IMR-90 (cell line): ENCODE results near the gene RALGPS2. TPM values are rescaled to one million over a fixed set of nuclear protein-coding genes. Genes with fewer than 3 reads are reported as not detected.

Experiments
- ATAC-seq: fragments of 200-7000 bp; cut with Tn5 transposase; 2 replicates; pipeline ENCODE4 v1.9.1; 2020; ENCODE audit warnings: low read depth, mild to moderate bottlenecking, moderate library complexity
- BruUV-seq: library from RNA; stranded (reverse); fragments of 400-500 nt; replicated peaks from 2 replicates; lab custom pipeline; 2021; lab: Mats Ljungman, UMichigan
- CTCF ChIA-PET: fragments of 300-600 bp; formaldehyde crosslinking; extraction: SDS; loops from one replicate; lab custom pipeline; 2021; ENCODE audit warnings: antibody characterized with exemption; lab: Yijun Ruan, JAX
- POLR2A ChIA-PET: fragments of 300-600 bp; sonication (Branson Sonifier 250); formaldehyde crosslinking; loops from one replicate; lab custom pipeline; 2022; ENCODE audit warnings: antibody characterized with exemption; ENCODE audit not compliant: unreplicated experiment; lab: Charles Lee
- DNase-seq: peaks from one replicate; pipeline ENCODE4 v3.0.0; 2013
- H2AFZ ChIP-seq: replicated peaks from 2 replicates; pipeline ENCODE3; 2013; ENCODE audit warnings: low read length, mild to moderate bottlenecking; ENCODE audit not compliant: poor library complexity
- H2AK5ac ChIP-seq: 2 replicates; pipeline ENCODE4 v1.6.1; 2013; ENCODE audit warnings: low read depth, low read length, inconsistent platforms
- H2AK9ac ChIP-seq: replicated peaks from 2 replicates; pipeline ENCODE3; 2013; ENCODE audit warnings: mild to moderate bottlenecking, low read depth, low read length, moderate library complexity; ENCODE audit not compliant: poor library complexity
- H2BK120ac ChIP-seq: 2 replicates; pipeline ENCODE4 v1.6.1; 2013; ENCODE audit warnings: low read depth, low read length, inconsistent platforms
- H2BK15ac ChIP-seq: 3 replicates; pipeline ENCODE4 v1.6.1; 2013; ENCODE audit warnings: low read depth, low read length, inconsistent platforms
- H2BK20ac ChIP-seq: 2 replicates; pipeline ENCODE4 v1.6.1; 2013; ENCODE audit warnings: low read depth, mild to moderate bottlenecking, inconsistent platforms, low read length, moderate library complexity
- H2BK5ac ChIP-seq: 2 replicates; pipeline ENCODE4 v1.6.1; 2013; ENCODE audit warnings: mild to moderate bottlenecking, low read depth, low read length, inconsistent platforms; ENCODE audit not compliant: poor library complexity, severe bottlenecking
- H3K14ac ChIP-seq: replicated peaks from 2 replicates; pipeline ENCODE4 v1.6.1; 2013; ENCODE audit warnings: low read depth, low read length, inconsistent platforms
- H3K18ac ChIP-seq: 2 replicates; pipeline ENCODE4 v1.6.1; 2013; ENCODE audit warnings: low read depth, low read length, control low read depth
- H3K23ac ChIP-seq: 2 replicates; pipeline ENCODE4 v1.6.1; 2013; ENCODE audit warnings: low read depth, low read length, inconsistent platforms
- H3K27ac ChIP-seq: 2 replicates; pipeline ENCODE4 v1.5.1; 2013; ENCODE audit warnings: mild to moderate bottlenecking, control low read depth, low read length; ENCODE audit not compliant: insufficient read depth
- H3K27me3 ChIP-seq: 2 replicates; pipeline ENCODE4 v1.6.1; 2013; ENCODE audit warnings: low read length; ENCODE audit not compliant: control insufficient read depth, insufficient read depth
- H3K36me3 ChIP-seq: 2 replicates; pipeline ENCODE4 v1.6.1; 2013; ENCODE audit warnings: low read length, mixed read lengths; ENCODE audit not compliant: control insufficient read depth, insufficient read depth
- H3K4ac ChIP-seq: 2 replicates; pipeline ENCODE4 v1.6.1; 2013; ENCODE audit warnings: low read depth, low read length, inconsistent platforms
- H3K4me1 ChIP-seq: 2 replicates; pipeline ENCODE4 v1.6.1; 2013; ENCODE audit warnings: low read length, mixed read lengths; ENCODE audit not compliant: control insufficient read depth, insufficient read depth
- H3K4me2 ChIP-seq: 2 replicates; pipeline ENCODE4 v1.6.1; 2013; ENCODE audit warnings: low read depth, mild to moderate bottlenecking, control low read depth, low read length, moderate library complexity
- H3K4me3 ChIP-seq: 2 replicates; pipeline ENCODE4 v1.5.1; 2013; ENCODE audit warnings: low read depth, mild to moderate bottlenecking, control low read depth, low read length, moderate library complexity; ENCODE audit not compliant: insufficient read depth
- H3K56ac ChIP-seq: 2 replicates; pipeline ENCODE4 v1.6.1; 2013; ENCODE audit warnings: low read length, inconsistent platforms; ENCODE audit not compliant: insufficient read depth; ENCODE audit errors: extremely low read depth
- H3K79me1 ChIP-seq, 2 experiments: 2 replicates each; pipeline ENCODE4 v1.6.1; 2013; ENCODE audit warnings: low read length in 2 of 2, inconsistent platforms in 1 of 2, low read depth in 1 of 2
- H3K9ac ChIP-seq: 2 replicates; pipeline ENCODE4 v1.6.1; 2013; ENCODE audit warnings: low read depth, low read length, control low read depth
- H3K9me1 ChIP-seq: 2 replicates; pipeline ENCODE4 v1.6.1; 2013; ENCODE audit warnings: low read length, inconsistent platforms; ENCODE audit not compliant: insufficient read depth
- H3K9me3 ChIP-seq: 2 replicates; pipeline ENCODE4 v1.6.1; 2013; ENCODE audit warnings: low read length; ENCODE audit not compliant: control insufficient read depth, insufficient read depth
- H4K20me1 ChIP-seq: 2 replicates; pipeline ENCODE4 v1.6.1; 2013; ENCODE audit warnings: low read length, inconsistent platforms; ENCODE audit not compliant: insufficient read depth
- H4K5ac ChIP-seq: 2 replicates; pipeline ENCODE4 v1.6.1; 2013; ENCODE audit warnings: mild to moderate bottlenecking, low read depth, low read length, control low read depth
- H4K8ac ChIP-seq, 2 experiments: 2 replicates each; pipeline ENCODE4 v1.6.1; 2013; ENCODE audit warnings: low read depth in 2 of 2, low read length in 2 of 2, control low read depth in 1 of 2, inconsistent platforms in 1 of 2
- H4K91ac ChIP-seq: 2 replicates; pipeline ENCODE4 v1.6.1; 2013; ENCODE audit warnings: low read depth, low read length, inconsistent platforms; ENCODE audit not compliant: insufficient read depth
- CEBPB ChIP-seq: IDR thresholded peaks from 2 replicates; pipeline ENCODE4 v1.6.1; 2012; ENCODE audit warnings: low read depth, low read length, improper control_type of control experiment
- CHD1 ChIP-seq: IDR thresholded peaks from 2 replicates; pipeline ENCODE4 v1.6.1; 2012; ENCODE audit warnings: low read depth, low read length, improper control_type of control experiment
- MAFK ChIP-seq: IDR thresholded peaks from 2 replicates; pipeline ENCODE4 v1.6.1; 2012; ENCODE audit warnings: low read depth, low read length, improper control_type of control experiment
- MAZ ChIP-seq: IDR thresholded peaks from 2 replicates; pipeline ENCODE4 v1.6.1; 2012; ENCODE audit warnings: low read depth, mild to moderate bottlenecking, low read length, improper control_type of control experiment, moderate library complexity, borderline replicate concordance
- POLR2A ChIP-seq: IDR thresholded peaks from 2 replicates; pipeline ENCODE4 v1.6.1; 2012; ENCODE audit warnings: mild to moderate bottlenecking, low read depth, low read length
- RCOR1 ChIP-seq: IDR thresholded peaks from 2 replicates; pipeline ENCODE4 v1.6.1; 2012; ENCODE audit warnings: mild to moderate bottlenecking, low read length, improper control_type of control experiment; ENCODE audit not compliant: insufficient replicate concordance
- SMC3 ChIP-seq: fragments of 150-350 bp; IDR thresholded peaks from 2 replicates; pipeline ENCODE4 v1.6.1; 2016; ENCODE audit warnings: low read depth, mild to moderate bottlenecking, antibody characterized with exemption, low read length, moderate library complexity
- dilution Hi-C: fragments of 300-500 bp; cut with HindIII; formaldehyde crosslinking; loops from one replicate; pipeline ENCODE4 v1.14.3; 2018; ENCODE audit warnings: low sequenced_read_pairs; ENCODE audit not compliant: unreplicated experiment
- in situ Hi-C: fragments of 300-500 bp; cut with MboI; formaldehyde crosslinking; loops from 3 replicates; pipeline ENCODE4 v1.14.3; 2019; ENCODE audit warnings: low sequenced_read_pairs, inconsistent platforms, mixed read lengths
- intact Hi-C: fragments of 100-400 bp; cut with micrococcal nuclease; formaldehyde crosslinking; loops from 2 replicates; pipeline ENCODE4 v1.10.0; 2022
- polyA plus RNA-seq, 3 experiments: library from polyadenylated mRNA; depleted of rRNA; stranded (reverse); fragments of >200 nt; gene quantifications; 2 replicates each; pipeline ENCODE4 v1.2.3, GENCODE V29; 2012; ENCODE audit warnings: low replicate concordance in 1 of 3
- total RNA-seq: library from RNA; depleted of rRNA; stranded (reverse); fragments of >200 nt; gene quantifications from 2 replicates; pipeline ENCODE4 v1.2.3, GENCODE V29; 2012
- TF ChIP-seq, protein P1 (sequence below): fragments of 150-350 bp; IDR thresholded peaks from 2 replicates; pipeline ENCODE4 v1.6.1; 2017; ENCODE audit warnings: mild to moderate bottlenecking, antibody characterized with exemption, low read length, low read depth
- TF ChIP-seq, protein P2 (sequence below): conservative IDR thresholded peaks from 2 replicates; pipeline ENCODE4 v1.5.1; 2012; ENCODE audit warnings: mild to moderate bottlenecking, low read depth, low read length, improper control_type of control experiment

The RALGPS2 gene
- total and polyA plus RNA-seq, 2 of the 4 experiments (the other 2 are of a cell fraction) = 13.8 to 148 TPM

DNA sequence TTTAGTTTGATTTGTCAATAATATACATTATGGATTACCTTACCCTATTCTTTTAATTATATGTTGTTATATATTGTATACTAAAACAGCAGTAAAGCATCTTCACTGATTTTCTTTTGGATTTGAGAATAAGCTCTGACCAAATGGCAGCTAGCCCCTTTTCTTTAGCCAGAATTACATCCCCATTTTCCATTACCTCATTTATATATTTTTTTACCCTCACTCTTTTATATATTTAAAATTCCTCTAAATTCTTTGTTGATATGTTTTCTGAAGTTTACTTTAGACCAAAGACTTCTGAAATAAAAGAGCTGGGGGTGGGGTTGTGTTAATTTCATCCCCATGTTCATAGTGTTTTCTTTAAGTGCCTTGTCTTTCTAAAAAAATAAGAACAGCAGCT, 121.3 kb downstream of the RALGPS2 start:
- Histone ChIP-seq H3K4ac (no peak overlapping the region), H3K9ac (no peak overlapping the region), H2BK120ac (no peak overlapping the region), H3K14ac (no peak overlapping the region), H2AK5ac (no peak overlapping the region), H2BK15ac (no peak overlapping the region), H3K27me3 (no peaks in the 10 kb centered on the region), H2BK5ac (no peak overlapping the region), H3K36me3 (peaks cover 7% of the 10 kb centered on the region; the same call in 1 of the 2 replicates), H3K23ac (no peak overlapping the region), H2AFZ (no peak overlapping the region), H3K4me1 (peaks cover 3% of the 10 kb centered on the region; the same call in 1 of the 2 replicates), H3K18ac (no peak overlapping the region), H3K9me1 (no peaks in the 10 kb centered on the region), H2AK9ac (no peak overlapping the region), H3K4me2 (no peak overlapping the region), H3K56ac (no peak overlapping the region), H4K91ac (no peak overlapping the region), H3K27ac (no peak overlapping the region), H4K8ac (no peak overlapping the region), H2BK20ac (no peak overlapping the region), H4K5ac (no peak overlapping the region), H3K79me1 (0 out of 4 replicates have a peak, but pooled peaks cover 0 to 6% of the 10 kb centered on the region in 2 experiments), H3K4me3 (no peak overlapping the region), H4K20me1 (no peaks in the 10 kb centered on the region), H3K9me3 (no peaks in the 10 kb centered on the region)
- in situ Hi-C loops = no loop called here
- BruUV-seq = no TSS peak
- ATAC-seq = no peak; the same call in 1 of the 2 replicates
- intact Hi-C loops = loop anchor here (5.0 kb wide), 1 partner anchor 34 kb away; no protein-coding TSS in a partner anchor
- dilution Hi-C loops = no loop called here
- ChIA-PET POLR2A (no interaction called here), CTCF (no interaction called here)
- no peak for TF ChIP-seq SMC3
- TF ChIP-seq MAZ = no peak
- no peak for TF ChIP-seq MAFK
- no peak for TF ChIP-seq CHD1
- TF ChIP-seq, protein P1, sequence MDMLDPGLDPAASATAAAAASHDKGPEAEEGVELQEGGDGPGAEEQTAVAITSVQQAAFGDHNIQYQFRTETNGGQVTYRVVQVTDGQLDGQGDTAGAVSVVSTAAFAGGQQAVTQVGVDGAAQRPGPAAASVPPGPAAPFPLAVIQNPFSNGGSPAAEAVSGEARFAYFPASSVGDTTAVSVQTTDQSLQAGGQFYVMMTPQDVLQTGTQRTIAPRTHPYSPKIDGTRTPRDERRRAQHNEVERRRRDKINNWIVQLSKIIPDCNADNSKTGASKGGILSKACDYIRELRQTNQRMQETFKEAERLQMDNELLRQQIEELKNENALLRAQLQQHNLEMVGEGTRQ = no peak
- TF ChIP-seq POLR2A = no peak
- TF ChIP-seq, protein P2, sequence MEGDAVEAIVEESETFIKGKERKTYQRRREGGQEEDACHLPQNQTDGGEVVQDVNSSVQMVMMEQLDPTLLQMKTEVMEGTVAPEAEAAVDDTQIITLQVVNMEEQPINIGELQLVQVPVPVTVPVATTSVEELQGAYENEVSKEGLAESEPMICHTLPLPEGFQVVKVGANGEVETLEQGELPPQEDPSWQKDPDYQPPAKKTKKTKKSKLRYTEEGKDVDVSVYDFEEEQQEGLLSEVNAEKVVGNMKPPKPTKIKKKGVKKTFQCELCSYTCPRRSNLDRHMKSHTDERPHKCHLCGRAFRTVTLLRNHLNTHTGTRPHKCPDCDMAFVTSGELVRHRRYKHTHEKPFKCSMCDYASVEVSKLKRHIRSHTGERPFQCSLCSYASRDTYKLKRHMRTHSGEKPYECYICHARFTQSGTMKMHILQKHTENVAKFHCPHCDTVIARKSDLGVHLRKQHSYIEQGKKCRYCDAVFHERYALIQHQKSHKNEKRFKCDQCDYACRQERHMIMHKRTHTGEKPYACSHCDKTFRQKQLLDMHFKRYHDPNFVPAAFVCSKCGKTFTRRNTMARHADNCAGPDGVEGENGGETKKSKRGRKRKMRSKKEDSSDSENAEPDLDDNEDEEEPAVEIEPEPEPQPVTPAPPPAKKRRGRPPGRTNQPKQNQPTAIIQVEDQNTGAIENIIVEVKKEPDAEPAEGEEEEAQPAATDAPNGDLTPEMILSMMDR = no peak
- TF ChIP-seq RCOR1 = no peak
- no peak for TF ChIP-seq CEBPB
- DNase-seq = no peak
